Choroid plexus epithelial cell (primary cell): ENCODE data around the gene LRRC3B.

Source experiments
- DNase-seq: peaks from one replicate; pipeline ENCODE4 v3.0.0-alpha.2; 2010; ENCODE audit warnings: low read depth
- H3K4me3 ChIP-seq: 2 replicates; pipeline ENCODE4 v1.5.1; 2011; ENCODE audit warnings: low read depth, mild to moderate bottlenecking, control low read depth, low read length, moderate library complexity
- TF ChIP-seq, protein P1 (sequence below): conservative IDR thresholded peaks from 2 replicates; pipeline ENCODE4 v1.5.1; 2011; ENCODE audit warnings: low read depth, mild to moderate bottlenecking, control low read depth, inconsistent platforms, low read length, moderate library complexity

LRRC3B gene

DNA sequence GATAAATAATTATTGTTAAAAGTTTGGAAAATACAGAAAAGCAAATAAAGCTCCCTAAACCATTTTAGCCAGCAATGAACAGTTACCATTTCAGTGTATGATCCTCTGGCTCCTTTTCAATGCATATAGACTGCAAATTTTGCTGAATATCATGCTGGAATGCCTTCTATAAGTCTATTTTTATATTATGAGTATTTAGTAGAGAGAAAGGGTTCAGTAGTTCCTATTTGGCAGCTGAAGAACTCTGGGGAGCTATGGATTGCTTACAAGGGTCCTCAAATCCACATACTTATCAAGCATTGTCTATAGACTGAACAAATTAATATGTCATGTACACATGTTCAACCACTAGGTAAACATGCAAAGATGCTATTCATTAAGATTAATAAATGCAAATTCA is 46.1 kb downstream of the LRRC3B start:
- no peak for DNase-seq
- TF ChIP-seq, protein P1, sequence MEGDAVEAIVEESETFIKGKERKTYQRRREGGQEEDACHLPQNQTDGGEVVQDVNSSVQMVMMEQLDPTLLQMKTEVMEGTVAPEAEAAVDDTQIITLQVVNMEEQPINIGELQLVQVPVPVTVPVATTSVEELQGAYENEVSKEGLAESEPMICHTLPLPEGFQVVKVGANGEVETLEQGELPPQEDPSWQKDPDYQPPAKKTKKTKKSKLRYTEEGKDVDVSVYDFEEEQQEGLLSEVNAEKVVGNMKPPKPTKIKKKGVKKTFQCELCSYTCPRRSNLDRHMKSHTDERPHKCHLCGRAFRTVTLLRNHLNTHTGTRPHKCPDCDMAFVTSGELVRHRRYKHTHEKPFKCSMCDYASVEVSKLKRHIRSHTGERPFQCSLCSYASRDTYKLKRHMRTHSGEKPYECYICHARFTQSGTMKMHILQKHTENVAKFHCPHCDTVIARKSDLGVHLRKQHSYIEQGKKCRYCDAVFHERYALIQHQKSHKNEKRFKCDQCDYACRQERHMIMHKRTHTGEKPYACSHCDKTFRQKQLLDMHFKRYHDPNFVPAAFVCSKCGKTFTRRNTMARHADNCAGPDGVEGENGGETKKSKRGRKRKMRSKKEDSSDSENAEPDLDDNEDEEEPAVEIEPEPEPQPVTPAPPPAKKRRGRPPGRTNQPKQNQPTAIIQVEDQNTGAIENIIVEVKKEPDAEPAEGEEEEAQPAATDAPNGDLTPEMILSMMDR = no peak
- no peak overlapping the region for H3K4me3 ChIP-seq

DNA sequence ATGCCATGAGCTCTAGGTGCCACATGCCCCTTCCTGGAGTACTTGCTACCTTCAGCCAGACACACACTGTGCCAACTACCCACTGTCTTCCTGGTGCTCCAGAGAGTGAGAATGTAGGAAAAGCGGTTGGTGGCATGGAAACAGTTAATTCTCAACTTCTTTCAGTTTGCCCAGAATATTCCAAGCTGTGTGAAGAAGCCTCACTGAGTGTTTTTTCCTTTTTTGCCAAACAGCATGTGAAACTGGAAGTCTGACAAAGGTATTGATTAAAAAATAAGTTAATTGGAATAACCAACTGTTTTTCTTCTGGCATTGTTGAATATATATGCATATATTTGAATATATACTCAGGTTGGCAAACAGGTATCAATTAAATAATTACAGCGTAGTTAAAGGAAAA is 52.8 kb downstream of the LRRC3B start:
- no peak overlapping the region for H3K4me3 ChIP-seq
- TF ChIP-seq, protein P1 = no peak
- DNase-seq = no peak

DNA sequence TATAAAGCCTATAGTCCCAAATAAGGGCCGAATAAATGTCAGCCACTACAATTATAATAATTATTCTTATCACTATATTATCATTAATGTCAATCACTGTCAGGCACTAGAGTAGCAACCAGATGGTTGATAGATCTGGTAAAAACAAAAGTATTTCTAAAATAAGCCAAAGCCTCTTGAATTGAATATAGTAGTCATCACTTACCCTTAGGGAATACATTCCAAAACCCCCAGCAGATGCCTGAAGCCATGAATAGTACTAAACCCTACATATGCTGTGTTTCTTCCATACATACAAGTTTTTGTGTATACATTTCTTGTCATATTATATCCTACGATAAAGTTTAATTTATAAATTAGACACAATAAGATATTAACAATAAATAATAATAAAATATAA is 59.1 kb downstream of the LRRC3B start:
- DNase-seq = no peak
- TF ChIP-seq, protein P1 = no peak
- H3K4me3 ChIP-seq = no peak overlapping the region

DNA sequence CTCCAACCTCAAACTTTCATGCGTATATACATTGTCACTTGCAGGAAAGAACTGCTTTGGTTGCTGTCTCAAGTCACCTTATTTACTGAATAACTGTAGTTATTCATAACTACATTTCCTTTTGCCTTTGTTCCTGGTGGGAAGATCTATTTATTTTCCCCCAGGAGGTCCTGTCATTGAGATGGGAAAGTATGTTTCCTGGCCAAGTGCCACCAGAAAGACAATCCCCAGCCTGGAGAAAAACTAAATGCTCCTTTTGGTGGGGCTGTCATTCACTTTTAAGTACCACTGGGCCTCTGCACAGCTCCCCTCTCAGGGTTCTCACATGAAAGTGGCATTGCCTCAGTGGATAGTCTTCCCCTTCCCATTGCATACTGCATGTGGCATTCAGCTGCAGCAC is 59.8 kb downstream of the LRRC3B start:
- TF ChIP-seq, protein P1 = no peak
- no peak overlapping the region for H3K4me3 ChIP-seq
- DNase-seq = no peak

DNA sequence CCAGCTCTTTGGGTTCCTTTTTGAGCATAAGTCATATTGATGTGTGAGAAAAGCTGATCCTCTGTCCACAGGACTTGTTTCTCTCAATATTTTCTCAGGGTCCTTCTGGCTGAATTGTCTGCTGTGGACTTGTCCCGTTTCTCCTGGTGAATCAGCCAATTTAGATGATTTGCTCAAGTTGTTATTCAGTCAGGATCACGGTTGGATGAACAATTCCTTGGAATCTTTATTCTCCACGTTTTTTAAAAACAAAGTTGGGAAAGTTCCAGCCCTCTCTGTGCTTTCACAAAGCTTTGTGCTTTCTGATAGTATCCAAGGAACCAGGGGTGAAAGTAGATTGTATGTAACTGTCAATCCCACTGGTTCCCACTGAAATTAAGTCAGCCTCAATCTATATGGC is 61.3 kb downstream of the LRRC3B start:
- TF ChIP-seq, protein P1 = no peak
- H3K4me3 ChIP-seq = no peak overlapping the region
- no peak for DNase-seq

DNA sequence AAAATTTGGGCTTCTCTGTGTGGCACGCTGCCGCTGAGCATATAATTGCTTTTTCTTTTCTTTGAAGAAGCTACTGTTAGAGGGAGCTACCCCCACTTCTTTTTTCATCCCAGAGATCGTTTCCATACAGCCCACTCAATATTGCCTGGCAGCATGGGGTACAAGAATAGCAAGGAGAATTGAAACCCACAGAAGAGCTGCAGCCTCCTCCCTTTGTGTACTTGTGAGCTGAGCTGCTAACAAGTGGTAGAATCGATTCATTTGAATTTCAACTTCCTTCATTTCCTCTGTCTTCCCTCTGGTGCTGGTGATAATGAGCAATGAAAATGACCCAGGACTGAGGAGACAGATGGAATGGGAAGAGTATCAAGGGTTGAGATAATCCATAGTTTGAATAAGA is 64.9 kb downstream of the LRRC3B start:
- no peak overlapping the region for H3K4me3 ChIP-seq
- TF ChIP-seq, protein P1 = no peak
- DNase-seq = no peak

DNA sequence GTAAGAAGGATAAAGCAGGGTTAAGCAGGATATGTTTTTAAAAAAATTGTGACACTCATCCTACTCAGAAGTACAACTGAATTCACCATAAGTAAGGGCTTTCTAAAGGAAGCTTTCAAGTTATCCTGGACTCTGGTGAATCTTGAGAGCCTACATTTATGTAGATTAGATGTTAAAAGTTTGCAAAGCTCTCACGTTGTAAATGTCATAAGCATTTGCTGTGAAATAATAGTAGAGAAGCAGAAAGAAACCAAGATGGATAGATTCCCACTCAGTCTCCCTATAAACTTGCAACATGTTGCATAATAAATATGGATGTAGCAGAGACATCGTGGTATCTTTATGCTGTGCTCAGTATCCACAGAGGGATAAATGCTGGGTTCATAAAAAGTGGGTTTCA is 77.0 kb downstream of the LRRC3B start:
- no peak overlapping the region for H3K4me3 ChIP-seq
- TF ChIP-seq, protein P1 = no peak
- DNase-seq = no peak
